GM12891 (cell line): ENCODE results near the gene SIM2.

ENCODE experiments used
- PAX5 ChIP-seq: IDR thresholded peaks from 2 replicates; pipeline ENCODE4 v1.6.1; 2011; ENCODE audit warnings: low read length, moderate library complexity, mild to moderate bottlenecking; ENCODE audit not compliant: insufficient read depth, severe bottlenecking
- POLR2A ChIP-seq: IDR thresholded peaks from 2 replicates; pipeline ENCODE4 v1.6.1; 2011; ENCODE audit warnings: low read depth, low read length, control low read depth
- POLR2AphosphoS5 ChIP-seq: IDR thresholded peaks from 2 replicates; pipeline ENCODE4 v1.6.1; 2011; ENCODE audit warnings: low read depth, low read length, control low read depth
- POU2F2 ChIP-seq: IDR thresholded peaks from 2 replicates; pipeline ENCODE4 v1.6.1; 2011; ENCODE audit warnings: low read depth, mild to moderate bottlenecking, control low read depth, low read length, moderate library complexity
- SPI1 ChIP-seq: IDR thresholded peaks from 2 replicates; pipeline ENCODE4 v1.6.1; 2011; ENCODE audit warnings: low read depth, low read length, control low read depth
- TAF1 ChIP-seq: IDR thresholded peaks from 2 replicates; pipeline ENCODE4 v1.6.1; 2011; ENCODE audit warnings: low read depth, low read length, control low read depth

GRCh38 chr21:36753556-36753955, 54.6 kb downstream of the SIM2 start:
- TF ChIP-seq POLR2A (no peak), POLR2AphosphoS5 (no peak), TAF1 (no peak), SPI1 (no peak), PAX5 (no peak), POU2F2 (no peak)
